ENCODE results near the gene SERTAD2. TPM values are rescaled to one million over a fixed set of nuclear protein-coding genes. Genes with fewer than 3 reads are reported as not detected.

Gene SERTAD2
- polyA plus RNA-seq, 10 donors, result 21.9 to 34.0 (median 25.0) TPM

DNA sequence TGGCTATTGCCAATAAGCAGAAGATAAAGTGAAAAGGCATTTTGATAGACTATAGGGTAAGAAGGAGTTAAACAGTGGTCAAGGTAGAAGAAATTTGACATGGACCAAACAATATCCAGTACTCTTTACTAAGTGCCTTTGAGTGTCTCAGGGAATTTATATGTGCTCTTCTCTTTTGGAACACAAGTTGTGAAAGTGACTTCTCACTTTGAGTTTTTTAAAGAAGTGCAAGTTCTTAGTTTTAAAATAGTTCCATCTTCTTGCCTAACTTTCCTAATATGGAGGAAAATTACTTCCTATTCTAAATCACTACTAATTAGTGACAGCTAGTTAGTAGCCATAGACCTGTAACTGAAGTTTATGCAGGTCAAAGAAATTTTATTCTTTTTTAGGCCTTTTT, 66.2 kb downstream of the SERTAD2 start:
- DNase-seq, result no peak

DNA sequence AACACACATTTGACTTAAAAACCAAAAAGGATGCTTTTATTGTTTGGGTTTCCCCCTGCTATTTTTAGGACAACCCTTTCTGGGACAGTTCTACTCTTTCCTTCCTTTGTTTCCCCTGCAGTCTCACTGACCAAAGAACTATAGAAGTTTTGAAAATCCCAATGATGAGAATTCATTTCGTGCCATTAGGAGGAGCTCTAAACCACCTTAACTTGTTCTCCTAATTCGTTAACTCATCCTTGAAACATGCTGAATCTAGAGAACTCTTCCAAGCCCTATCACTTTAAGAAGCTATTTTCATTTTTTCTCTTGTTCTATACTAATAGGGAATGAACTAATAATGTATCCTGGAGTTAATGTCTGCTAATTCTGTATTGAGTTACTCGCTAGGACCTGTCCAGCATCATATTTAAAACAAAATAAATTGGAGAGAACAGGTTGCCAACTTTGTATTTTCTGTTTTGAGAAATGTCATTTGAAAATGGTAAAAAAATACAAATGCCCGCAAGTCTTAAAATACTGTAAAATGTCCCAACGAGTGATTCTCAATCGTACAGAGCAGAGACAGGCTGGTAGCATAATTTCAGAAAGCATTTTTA, 66.7 kb downstream of the SERTAD2 start:
- peak in 2 of 3 donors; percentile 56 to 76 for DNase-seq

DNA sequence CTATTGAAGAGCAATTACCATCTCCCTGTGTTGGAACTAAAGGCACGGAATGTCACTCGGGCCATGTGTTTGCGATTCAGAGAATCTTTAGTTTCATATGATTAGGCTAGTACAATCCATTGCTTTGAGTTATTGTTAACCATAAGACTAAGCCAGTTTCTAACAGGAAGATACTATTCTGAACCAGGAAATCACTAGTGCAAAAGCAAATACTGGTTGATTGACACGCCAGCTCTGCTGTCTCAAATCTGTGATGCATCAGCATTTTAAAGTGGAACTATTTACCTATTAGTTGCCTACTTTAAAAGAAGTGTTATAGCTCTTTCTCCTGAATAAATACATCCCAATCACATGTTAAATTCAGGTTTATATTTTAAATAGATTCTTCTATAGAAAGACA, 67.7 kb downstream of the SERTAD2 start:
- DNase-seq, result no peak

DNA sequence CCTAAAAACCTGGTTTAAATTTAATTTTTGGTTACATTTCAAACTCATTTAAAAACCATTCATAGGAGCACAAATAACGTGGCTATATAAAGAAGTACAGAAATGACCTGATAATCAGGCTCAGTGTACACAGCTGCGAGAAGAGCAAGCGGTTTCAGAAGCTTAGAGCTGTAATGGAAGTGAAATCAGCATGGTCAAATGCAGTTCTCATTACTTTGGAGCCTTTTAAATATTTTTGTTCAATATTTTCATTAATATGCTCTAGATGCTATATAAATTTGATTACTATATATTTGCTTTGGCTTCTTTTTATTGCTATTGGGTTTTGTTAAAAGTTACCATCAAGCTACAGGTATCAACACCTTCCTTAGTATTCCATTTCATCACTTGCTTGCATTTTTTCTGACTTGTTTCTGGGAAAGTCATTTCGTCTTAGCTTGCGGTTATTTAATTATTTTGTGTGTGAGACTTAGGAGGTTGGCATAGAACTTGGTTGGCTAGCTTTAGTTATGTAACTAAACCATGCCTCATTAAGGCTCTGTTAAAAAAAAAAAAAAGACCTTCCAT, 70.9 kb downstream of the SERTAD2 start:
- no peak for DNase-seq

DNA sequence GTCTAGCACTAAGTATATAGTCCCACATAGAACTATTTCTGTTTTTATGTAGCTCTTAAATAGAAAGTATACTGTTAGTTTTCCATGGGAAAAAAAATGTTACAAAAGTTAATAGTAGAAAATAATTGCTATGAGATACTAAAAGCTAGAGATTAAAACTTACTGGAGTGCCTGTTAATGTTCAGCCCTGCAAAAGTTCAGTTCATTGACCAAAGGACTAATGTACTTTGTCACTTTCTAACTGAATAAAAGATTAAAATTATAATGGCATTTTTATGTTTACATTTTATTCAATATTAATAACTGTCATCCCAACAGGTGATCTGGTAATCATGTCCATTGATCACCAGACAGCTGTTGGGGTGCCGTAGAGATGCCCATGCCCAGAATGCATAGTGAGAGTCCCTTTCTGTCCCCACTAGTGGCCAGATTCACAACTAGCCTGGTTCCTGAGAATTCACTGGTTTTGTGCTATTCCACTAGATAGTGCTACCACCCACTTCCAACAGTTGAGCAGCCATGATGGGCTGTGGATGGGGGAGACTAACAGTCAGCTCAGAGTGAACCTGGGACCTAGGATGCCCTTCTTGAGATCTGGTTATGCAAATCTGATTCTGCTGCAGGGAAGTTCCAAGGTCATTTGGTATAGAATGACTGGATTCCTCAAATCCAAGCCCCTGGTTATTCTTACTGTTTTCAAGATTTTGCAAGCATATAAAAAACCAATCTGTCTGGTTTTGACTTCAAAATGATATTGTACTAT, 71.8 kb downstream of the SERTAD2 start:
- DNase-seq, result no peak

Other genes with a start within 250 kb of the SERTAD2 start
- 10 to 100 TPM; 21.3 to 27.4 (median 24.2) TPM for gene LGALSL, start 199.8 kb downstream of the SERTAD2 start, polyA plus RNA-seq (ENCODE audit: insufficient read length in 10 of 10)
- 10 to 100 TPM; 15.3 to 25.4 (median 20.8) TPM for gene AFTPH, start 129.6 kb downstream of the SERTAD2 start, polyA plus RNA-seq (ENCODE audit: insufficient read length in 10 of 10)

Measured in muscle of back (tissue), 11 donors.